ENCODE data around the gene GPR156.

DNA sequence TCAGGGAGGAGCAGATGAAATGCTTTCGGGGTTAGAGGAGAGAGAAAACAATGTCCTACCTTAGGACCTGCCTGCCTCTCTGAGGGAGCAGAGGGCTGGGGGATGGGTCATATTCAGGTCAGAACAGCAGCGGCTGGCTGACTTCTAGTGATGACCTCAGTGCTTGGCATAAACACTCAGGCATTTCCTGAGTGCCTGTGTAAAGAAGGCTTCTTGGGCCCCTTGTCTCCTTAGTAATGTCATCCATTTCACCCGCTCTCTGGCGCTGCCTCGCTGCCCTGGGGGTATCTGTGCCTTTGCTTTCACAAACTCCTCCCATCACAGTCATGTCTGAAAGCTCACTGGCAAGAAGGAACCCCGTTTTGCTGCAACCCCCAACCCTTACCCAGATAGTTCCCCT lies 107.9 kb downstream of the GPR156 start:
- TF ChIP-seq FOXA3 (CRISPR knock-in tag; conservative IDR thresholded peaks at IDR 0.05 in 1 of 2, IDR thresholded peaks at IDR 0.05 in 1 of 2) (no peak), MTA3 (IDR thresholded peaks at IDR 0.05; ENCODE audit: borderline replicate concordance) (no peak)
- TF ChIP-seq, protein P1, sequence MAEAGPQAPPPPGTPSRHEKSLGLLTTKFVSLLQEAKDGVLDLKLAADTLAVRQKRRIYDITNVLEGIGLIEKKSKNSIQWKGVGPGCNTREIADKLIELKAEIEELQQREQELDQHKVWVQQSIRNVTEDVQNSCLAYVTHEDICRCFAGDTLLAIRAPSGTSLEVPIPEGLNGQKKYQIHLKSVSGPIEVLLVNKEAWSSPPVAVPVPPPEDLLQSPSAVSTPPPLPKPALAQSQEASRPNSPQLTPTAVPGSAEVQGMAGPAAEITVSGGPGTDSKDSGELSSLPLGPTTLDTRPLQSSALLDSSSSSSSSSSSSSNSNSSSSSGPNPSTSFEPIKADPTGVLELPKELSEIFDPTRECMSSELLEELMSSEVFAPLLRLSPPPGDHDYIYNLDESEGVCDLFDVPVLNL (CRISPR knock-in tag; IDR thresholded peaks at IDR 0.05; ENCODE audit: low read depth), result no peak
- TF ChIP-seq, protein P2, sequence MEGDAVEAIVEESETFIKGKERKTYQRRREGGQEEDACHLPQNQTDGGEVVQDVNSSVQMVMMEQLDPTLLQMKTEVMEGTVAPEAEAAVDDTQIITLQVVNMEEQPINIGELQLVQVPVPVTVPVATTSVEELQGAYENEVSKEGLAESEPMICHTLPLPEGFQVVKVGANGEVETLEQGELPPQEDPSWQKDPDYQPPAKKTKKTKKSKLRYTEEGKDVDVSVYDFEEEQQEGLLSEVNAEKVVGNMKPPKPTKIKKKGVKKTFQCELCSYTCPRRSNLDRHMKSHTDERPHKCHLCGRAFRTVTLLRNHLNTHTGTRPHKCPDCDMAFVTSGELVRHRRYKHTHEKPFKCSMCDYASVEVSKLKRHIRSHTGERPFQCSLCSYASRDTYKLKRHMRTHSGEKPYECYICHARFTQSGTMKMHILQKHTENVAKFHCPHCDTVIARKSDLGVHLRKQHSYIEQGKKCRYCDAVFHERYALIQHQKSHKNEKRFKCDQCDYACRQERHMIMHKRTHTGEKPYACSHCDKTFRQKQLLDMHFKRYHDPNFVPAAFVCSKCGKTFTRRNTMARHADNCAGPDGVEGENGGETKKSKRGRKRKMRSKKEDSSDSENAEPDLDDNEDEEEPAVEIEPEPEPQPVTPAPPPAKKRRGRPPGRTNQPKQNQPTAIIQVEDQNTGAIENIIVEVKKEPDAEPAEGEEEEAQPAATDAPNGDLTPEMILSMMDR (IDR thresholded peaks at IDR 0.05 in 2 of 3, conservative IDR thresholded peaks at IDR 0.05 in 1 of 3; ENCODE audit: insufficient read depth in 2 of 3, low read depth in 1 of 3, low read length in 3 of 3), result no peak

All from K562 (cell line).